Measurements from ENCODE around the gene TOX3. TPM values are rescaled to one million over a fixed set of nuclear protein-coding genes. Genes with fewer than 3 reads are reported as not detected.

Gene TOX3
- total RNA-seq, 3 donors from 2014 or later (not counting 1 experiment from before 2014, with no cell fraction given): not detected

DNA sequence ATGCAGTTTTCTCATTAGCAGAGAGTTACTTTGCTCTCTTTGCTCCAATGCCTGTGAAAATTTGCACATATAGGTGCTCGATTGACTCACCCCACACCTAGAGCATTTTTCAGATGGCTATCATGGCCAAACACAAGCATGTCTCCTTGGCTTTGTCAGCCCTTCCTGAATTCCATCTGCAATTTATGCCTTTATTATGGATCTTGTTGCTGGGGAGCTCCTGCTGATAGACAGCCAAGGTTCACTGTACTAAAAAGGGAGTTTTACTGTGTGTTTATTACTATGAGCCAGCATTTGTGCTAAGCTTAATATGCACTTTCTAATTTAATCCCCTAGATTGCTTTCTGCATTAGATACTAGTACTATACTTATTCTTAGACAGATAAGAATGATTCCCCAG lies 93.3 kb downstream of the TOX3 start:
- TF ChIP-seq, protein P1, sequence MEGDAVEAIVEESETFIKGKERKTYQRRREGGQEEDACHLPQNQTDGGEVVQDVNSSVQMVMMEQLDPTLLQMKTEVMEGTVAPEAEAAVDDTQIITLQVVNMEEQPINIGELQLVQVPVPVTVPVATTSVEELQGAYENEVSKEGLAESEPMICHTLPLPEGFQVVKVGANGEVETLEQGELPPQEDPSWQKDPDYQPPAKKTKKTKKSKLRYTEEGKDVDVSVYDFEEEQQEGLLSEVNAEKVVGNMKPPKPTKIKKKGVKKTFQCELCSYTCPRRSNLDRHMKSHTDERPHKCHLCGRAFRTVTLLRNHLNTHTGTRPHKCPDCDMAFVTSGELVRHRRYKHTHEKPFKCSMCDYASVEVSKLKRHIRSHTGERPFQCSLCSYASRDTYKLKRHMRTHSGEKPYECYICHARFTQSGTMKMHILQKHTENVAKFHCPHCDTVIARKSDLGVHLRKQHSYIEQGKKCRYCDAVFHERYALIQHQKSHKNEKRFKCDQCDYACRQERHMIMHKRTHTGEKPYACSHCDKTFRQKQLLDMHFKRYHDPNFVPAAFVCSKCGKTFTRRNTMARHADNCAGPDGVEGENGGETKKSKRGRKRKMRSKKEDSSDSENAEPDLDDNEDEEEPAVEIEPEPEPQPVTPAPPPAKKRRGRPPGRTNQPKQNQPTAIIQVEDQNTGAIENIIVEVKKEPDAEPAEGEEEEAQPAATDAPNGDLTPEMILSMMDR (IDR thresholded peaks at IDR 0.05): no peak
- H3K27me3 ChIP-seq (ENCODE audit: control insufficient read depth, insufficient read depth, low read length): no peaks in the 10 kb centered on the region
- intact Hi-C loops (cut with micrococcal nuclease): no loop called here
- ATAC-seq: no peak
- no peaks in the 10 kb centered on the region for H3K36me3 ChIP-seq (ENCODE audit: control insufficient read depth, insufficient read depth, low read length)
- WGBS (ENCODE audit: insufficient coverage): 67% methylated on average over 1 of the region's 1 CpG
- Mint-ChIP-seq H3K4me1 (no peaks in the 10 kb centered on the region), H3K4me3 (no peak overlapping the region), H3K9me3 (peaks cover 3 to 9% of the 10 kb centered on the region in 2 donors), H3K36me3 (no peaks in the 10 kb centered on the region), H3K27ac (no peak overlapping the region), H3K27me3 (ENCODE audit: low read depth in 2 of 2) (no peaks in the 10 kb centered on the region)
- no peak for DNase-seq
- no peaks in the 10 kb centered on the region for H3K4me1 ChIP-seq (ENCODE audit: control insufficient read depth, insufficient read depth, low read length)
- no peak overlapping the region for H3K4me3 ChIP-seq (ENCODE audit: low read length)
- no peaks in the 10 kb centered on the region for H3K9me3 ChIP-seq (ENCODE audit: control insufficient read depth, insufficient read depth, low read length)
- no peak overlapping the region for H3K27ac ChIP-seq (ENCODE audit: low read length)

DNA sequence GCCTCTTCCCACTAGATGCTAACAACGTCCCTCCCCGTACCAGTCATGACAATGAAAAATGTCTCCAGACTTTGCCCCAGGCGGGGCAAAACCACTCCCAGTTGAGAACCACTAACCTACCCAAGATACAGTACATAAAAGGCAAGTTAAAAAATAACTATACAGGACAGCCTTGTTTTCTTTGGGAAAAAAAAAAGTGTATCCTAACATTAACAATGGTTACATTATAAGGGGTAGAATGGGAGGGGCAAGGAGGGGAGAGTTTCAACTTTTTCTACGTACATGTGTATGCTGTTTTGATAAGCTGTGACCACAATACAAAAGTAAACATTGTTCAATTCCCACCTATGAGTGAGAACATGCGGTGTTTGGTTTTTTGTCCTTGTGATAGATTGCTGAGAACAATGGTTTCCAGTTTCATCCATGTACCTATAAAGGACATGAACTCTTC lies 94.9 kb downstream of the TOX3 start:
- H3K36me3 Mint-ChIP-seq: no peaks in the 10 kb centered on the region
- Histone ChIP-seq H3K36me3 (ENCODE audit: control insufficient read depth, insufficient read depth, low read length) (no peaks in the 10 kb centered on the region), H3K4me3 (ENCODE audit: low read length) (no peak overlapping the region), H3K27me3 (ENCODE audit: control insufficient read depth, insufficient read depth, low read length) (no peaks in the 10 kb centered on the region), H3K4me1 (ENCODE audit: control insufficient read depth, insufficient read depth, low read length) (no peaks in the 10 kb centered on the region), H3K9me3 (ENCODE audit: control insufficient read depth, insufficient read depth, low read length) (no peaks in the 10 kb centered on the region), H3K27ac (ENCODE audit: low read length) (no peak overlapping the region)
- DNase-seq (no peak), ATAC-seq (no peak)
- TF ChIP-seq, protein P1 (IDR thresholded peaks at IDR 0.05): no peak
- 73% methylated on average over 3 of the region's 5 CpGs for WGBS (ENCODE audit: insufficient coverage)
- intact Hi-C loops (cut with micrococcal nuclease): no loop called here
- H3K4me1 Mint-ChIP-seq: no peaks in the 10 kb centered on the region
- H3K9me3 Mint-ChIP-seq: peaks cover 3 to 11% of the 10 kb centered on the region in 2 donors
- no peak overlapping the region for H3K27ac Mint-ChIP-seq
- H3K27me3 Mint-ChIP-seq (ENCODE audit: low read depth in 2 of 2): no peaks in the 10 kb centered on the region
- H3K4me3 Mint-ChIP-seq: no peak overlapping the region

DNA sequence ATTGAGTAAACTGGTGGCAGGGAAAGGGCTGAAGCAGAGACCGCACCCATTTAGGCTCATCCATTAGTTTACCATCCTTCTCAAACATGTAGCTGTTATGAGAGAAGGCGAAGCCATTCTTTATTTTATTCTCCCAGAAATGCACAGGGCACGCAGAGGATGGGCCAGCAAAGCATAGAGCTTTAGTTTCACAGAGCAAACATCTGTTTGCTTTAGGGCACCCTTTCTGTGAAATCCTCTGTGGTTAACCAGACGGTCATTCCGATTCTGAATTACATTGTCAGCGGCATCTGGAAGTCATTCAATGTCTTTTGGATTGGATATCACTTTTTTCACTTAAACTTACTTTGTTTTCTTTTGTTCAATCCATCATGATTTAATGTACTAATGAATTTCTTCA lies 96.0 kb downstream of the TOX3 start:
- Mint-ChIP-seq H3K27me3 (ENCODE audit: low read depth in 2 of 2) (no peaks in the 10 kb centered on the region), H3K27ac (no peak overlapping the region), H3K4me1 (no peaks in the 10 kb centered on the region), H3K9me3 (peaks cover 3 to 11% of the 10 kb centered on the region in 2 donors), H3K4me3 (no peak overlapping the region), H3K36me3 (no peaks in the 10 kb centered on the region)
- ATAC-seq: no peak
- intact Hi-C loops (cut with micrococcal nuclease): no loop called here
- DNase-seq: no peak
- H3K4me3 ChIP-seq (ENCODE audit: low read length): no peak overlapping the region
- no peaks in the 10 kb centered on the region for H3K36me3 ChIP-seq (ENCODE audit: control insufficient read depth, insufficient read depth, low read length)
- no peaks in the 10 kb centered on the region for H3K27me3 ChIP-seq (ENCODE audit: control insufficient read depth, insufficient read depth, low read length)
- no peaks in the 10 kb centered on the region for H3K9me3 ChIP-seq (ENCODE audit: control insufficient read depth, insufficient read depth, low read length)
- no peak overlapping the region for H3K27ac ChIP-seq (ENCODE audit: low read length)
- WGBS (ENCODE audit: insufficient coverage): 93% methylated on average over 6 of the region's 6 CpGs
- TF ChIP-seq, protein P1 (IDR thresholded peaks at IDR 0.05): no peak
- H3K4me1 ChIP-seq (ENCODE audit: control insufficient read depth, insufficient read depth, low read length): no peaks in the 10 kb centered on the region

DNA sequence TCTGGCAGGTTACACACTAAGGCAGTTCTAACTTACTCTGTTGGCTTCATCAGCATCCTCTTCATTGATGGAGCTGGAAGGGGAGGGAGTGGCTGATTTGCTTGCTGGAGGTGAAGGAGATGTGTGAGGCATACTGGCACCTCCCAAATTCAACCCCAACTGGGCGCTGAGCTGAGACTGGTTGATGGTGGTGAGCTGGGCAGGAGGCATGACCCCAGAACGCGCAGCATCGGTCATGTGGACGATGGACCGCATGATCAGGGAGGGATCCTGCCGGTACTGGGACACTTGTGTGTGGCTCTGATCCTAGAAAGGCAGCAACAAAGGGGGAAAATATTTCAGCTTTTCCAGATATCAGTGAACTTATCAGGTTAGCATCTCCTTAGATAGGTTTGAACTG lies 96.7 kb downstream of the TOX3 start:
- TF ChIP-seq, protein P1 (IDR thresholded peaks at IDR 0.05): no peak
- Mint-ChIP-seq H3K4me3 (no peak overlapping the region), H3K36me3 (no peaks in the 10 kb centered on the region), H3K27me3 (ENCODE audit: low read depth in 2 of 2) (no peaks in the 10 kb centered on the region), H3K9me3 (peaks cover 3 to 9% of the 10 kb centered on the region in 2 donors), H3K4me1 (no peaks in the 10 kb centered on the region), H3K27ac (no peak overlapping the region)
- 91% methylated on average over 7 of the region's 7 CpGs for whole genome bisulfite sequencing (ENCODE audit: insufficient coverage)
- no peak for ATAC-seq
- no peaks in the 10 kb centered on the region for H3K4me1 ChIP-seq (ENCODE audit: control insufficient read depth, insufficient read depth, low read length)
- intact Hi-C loops (cut with micrococcal nuclease): no loop called here
- H3K9me3 ChIP-seq (ENCODE audit: control insufficient read depth, insufficient read depth, low read length): no peaks in the 10 kb centered on the region
- DNase-seq: no peak
- H3K4me3 ChIP-seq (ENCODE audit: low read length): no peak overlapping the region
- H3K36me3 ChIP-seq (ENCODE audit: control insufficient read depth, insufficient read depth, low read length): no peaks in the 10 kb centered on the region
- H3K27ac ChIP-seq (ENCODE audit: low read length): no peak overlapping the region
- H3K27me3 ChIP-seq (ENCODE audit: control insufficient read depth, insufficient read depth, low read length): no peaks in the 10 kb centered on the region

Measured in natural killer cell (primary cell).